Lower leg skin (tissue), 3 donors: ENCODE results near the gene MOB3A.

Experiments
- POLR2A ChIP-seq, 2 donors: fragments of 450-650 bp; IDR thresholded peaks; one replicate each; pipeline ENCODE4 v1.6.1; 2016 to 2017; ENCODE audit warnings: antibody characterized with exemption in 2 of 2, mild to moderate bottlenecking in 1 of 2, moderate library complexity in 1 of 2
- TF ChIP-seq, protein P1 (sequence below), 3 donors: fragments of 450-650 bp; IDR thresholded peaks; one replicate each; pipeline ENCODE4 v1.5.1; 2016; ENCODE audit warnings: antibody characterized with exemption in 3 of 3, mild to moderate bottlenecking in 3 of 3, moderate library complexity in 2 of 3

DNA sequence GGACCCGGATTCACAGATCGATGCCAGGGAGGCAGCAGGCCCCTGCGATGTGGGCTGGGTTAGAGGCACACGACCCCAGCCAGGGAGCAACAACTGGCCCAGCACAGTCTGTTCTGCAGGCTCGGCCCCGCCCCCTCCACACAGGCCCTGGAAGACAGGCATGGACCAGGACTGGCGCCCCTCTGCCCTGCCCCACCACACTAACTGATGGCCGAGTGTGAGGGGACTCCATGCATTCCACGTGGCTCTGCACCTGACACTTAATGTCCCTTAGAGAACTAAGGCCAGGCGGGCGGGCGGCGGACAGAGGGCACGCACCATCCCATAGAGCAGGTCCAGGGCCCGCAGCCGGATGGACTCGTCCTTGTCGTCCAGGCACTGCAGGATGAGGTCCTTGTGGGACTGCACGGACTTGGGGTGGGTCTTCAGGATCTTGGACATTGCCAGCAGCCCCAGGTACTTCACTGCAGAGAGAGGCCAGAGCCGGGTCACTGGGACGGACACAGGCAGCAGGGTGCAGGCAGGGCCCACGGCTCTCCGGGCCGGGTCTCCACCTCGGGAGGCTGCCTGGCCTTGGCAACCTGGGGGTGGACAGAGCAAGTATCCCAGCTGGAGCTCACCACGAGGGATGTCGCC is 25.4 kb upstream of the MOB3A start:
- TF ChIP-seq, protein P1, sequence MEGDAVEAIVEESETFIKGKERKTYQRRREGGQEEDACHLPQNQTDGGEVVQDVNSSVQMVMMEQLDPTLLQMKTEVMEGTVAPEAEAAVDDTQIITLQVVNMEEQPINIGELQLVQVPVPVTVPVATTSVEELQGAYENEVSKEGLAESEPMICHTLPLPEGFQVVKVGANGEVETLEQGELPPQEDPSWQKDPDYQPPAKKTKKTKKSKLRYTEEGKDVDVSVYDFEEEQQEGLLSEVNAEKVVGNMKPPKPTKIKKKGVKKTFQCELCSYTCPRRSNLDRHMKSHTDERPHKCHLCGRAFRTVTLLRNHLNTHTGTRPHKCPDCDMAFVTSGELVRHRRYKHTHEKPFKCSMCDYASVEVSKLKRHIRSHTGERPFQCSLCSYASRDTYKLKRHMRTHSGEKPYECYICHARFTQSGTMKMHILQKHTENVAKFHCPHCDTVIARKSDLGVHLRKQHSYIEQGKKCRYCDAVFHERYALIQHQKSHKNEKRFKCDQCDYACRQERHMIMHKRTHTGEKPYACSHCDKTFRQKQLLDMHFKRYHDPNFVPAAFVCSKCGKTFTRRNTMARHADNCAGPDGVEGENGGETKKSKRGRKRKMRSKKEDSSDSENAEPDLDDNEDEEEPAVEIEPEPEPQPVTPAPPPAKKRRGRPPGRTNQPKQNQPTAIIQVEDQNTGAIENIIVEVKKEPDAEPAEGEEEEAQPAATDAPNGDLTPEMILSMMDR (IDR thresholded peaks at IDR 0.05): no peak
- no peak for TF ChIP-seq POLR2A (IDR thresholded peaks at IDR 0.05)
